SK-MEL-5 (cell line): Measurements from ENCODE around the gene CKM. TPM values are rescaled to one million over a fixed set of nuclear protein-coding genes. Genes with fewer than 3 reads are reported as not detected.
A peak's percentile ranks its signal among the peaks of the same experiment; 100 is the strongest.

ENCODE experiments used
- DNase-seq: peaks from one replicate; pipeline ENCODE4 v3.0.0-alpha.2; 2016; ENCODE audit warnings: low read depth, low spot score
- in situ Hi-C: cut with HindIII; loops from 2 replicates; pipeline ENCODE4 v1.10.0; 2016; ENCODE audit warnings: low sequenced_read_pairs, high pct_unique_total_duplicates, low pct_unique_long_range_greater_than_20kb
- polyA plus RNA-seq, 2 experiments: library from polyadenylated mRNA; depleted of rRNA; stranded (reverse); fragments of >200 nt; gene quantifications; 2 replicates each; pipeline ENCODE4 v1.2.3, GENCODE V29; 2015
- total RNA-seq: library from RNA; depleted of rRNA; stranded (reverse); fragments of >200 nt; shearing (Covaris generic); gene quantifications from 2 replicates; pipeline ENCODE4 v1.2.3, GENCODE V29; 2014; rRNA removed

The CKM gene
- not detected in 2 replicates for total RNA-seq
- polyA plus RNA-seq (2015; cell fraction: cytosol; rRNA removed), result not detected in 2 replicates
- polyA plus RNA-seq (2015; cell fraction: nucleus; rRNA removed), result not detected in 2 replicates

- in situ Hi-C loops, result no loop called here
- no peak for DNase-seq
These were observed at the start of gene CKM for GRCh38 chr19:45322744-45323281. Gene CKM (minus strand): TSS chr19:45322875. CDS start chr19:45319713, 3,162 bp downstream.

DNA sequence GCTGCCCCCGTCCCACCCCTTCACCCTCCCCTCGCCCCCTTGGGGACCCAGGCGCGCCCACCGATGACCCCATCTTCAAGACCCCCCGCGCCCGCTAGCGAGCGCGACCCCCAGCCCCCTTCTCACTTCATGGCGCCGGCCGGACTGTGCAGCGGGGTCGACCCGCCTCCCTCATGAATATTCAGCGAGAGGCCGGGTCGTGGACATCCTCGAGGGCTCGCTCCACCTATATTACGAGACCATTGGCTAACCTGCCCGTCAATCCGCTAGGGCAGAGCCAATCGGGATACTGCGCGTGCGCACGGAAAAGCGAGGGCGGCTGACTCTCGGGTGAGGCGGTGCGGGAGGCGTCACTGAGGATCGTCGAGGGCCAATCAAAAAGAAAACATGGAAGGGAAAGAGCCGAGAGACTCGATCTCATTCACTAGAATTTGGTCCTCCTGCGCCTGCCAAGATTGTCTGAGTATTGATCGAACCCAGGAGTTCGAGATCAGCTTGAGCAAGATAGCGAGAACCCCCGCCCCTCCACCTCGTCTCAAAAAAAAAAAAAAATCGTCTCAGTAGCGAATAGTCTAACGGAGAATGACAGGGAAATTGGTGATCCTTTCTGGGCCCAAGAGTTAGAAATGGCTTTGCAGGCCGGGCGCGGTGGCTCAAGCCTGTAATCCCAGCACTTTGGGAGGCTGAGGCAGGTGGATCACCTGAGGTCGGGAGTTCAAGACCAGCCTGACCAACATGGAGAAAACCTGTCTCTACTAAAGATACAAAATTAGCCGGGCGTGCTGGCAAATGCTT lies 47.9 kb upstream of the CKM start, which contains the start of gene ERCC2:
ERCC2 (minus strand) TSS at position 164 of the 795 bp plus-strand sequence; CDS start at position 131, 33 bp downstream.
- in situ Hi-C loops, result no loop called here
- peak; percentile 97 for DNase-seq

DNA sequence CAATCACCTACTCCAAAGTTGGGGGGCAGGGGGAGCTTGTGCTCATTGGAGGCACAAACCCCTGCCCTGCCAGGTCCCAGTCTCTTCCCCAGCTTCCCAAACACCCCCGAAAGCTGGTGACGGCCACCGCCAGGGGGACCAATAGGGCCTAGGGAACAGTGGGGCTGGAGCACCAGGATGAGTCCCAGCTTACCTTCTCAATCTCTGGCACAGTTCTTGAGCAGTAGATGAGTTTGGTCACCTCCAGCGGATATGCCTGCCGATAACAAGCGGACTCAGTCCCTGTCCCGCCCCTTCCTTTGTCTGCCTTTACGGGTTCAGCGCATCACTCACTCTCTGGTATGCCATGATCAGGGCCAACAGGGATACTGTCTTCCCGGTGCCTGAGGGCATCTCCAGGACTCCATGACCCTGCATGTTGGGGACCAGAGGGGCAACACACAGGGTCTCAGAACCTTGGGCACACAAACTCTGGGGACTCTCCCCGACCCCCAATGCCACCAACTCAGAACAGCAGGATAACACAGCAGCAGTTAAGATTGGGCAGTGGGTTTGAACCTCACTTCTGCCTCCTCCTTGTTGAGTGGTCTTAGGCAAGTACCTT lies 46.2 kb upstream of the CKM start:
- DNase-seq, result no peak
- in situ Hi-C loops, result no loop called here

- in situ Hi-C loops, result no loop called here
These were observed 45.5 kb upstream of the CKM start for GRCh38 chr19:45368127-45368526.

GRCh38 chr19:45364696-45365095 lies 42.0 kb upstream of the CKM start:
- no peak for DNase-seq
- in situ Hi-C loops, result no loop called here

More at GRCh38 chr19:45368127-45368526, 45.5 kb upstream of the CKM start:
- DNase-seq, result no peak

GRCh38 chr19:45363861-45364459 lies 41.3 kb upstream of the CKM start:
- in situ Hi-C loops, result no loop called here
- DNase-seq, result no peak

DNA sequence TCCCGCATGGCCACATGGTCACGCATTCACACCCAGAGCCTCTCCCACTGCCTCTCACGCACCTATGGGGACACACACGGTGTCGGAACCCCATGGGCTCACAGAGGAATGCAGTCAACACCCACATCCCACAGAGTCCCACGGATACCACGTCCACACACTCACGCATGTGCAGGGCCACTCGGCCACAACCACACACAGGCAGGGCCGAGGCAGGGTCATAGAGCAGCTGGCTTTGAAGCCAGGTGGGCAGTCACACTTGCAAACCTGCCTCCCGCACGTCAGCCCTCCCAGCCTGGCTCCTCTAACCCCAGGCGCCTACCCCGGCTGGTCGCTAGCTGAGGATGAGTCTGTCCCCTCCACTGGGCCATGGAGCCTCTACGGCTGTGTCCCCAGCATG lies 39.6 kb upstream of the CKM start:
- in situ Hi-C loops, result no loop called here
- no peak for DNase-seq

GRCh38 chr19:45361608-45362007 lies 38.9 kb upstream of the CKM start:
- DNase-seq, result no peak
- in situ Hi-C loops, result no loop called here

DNA sequence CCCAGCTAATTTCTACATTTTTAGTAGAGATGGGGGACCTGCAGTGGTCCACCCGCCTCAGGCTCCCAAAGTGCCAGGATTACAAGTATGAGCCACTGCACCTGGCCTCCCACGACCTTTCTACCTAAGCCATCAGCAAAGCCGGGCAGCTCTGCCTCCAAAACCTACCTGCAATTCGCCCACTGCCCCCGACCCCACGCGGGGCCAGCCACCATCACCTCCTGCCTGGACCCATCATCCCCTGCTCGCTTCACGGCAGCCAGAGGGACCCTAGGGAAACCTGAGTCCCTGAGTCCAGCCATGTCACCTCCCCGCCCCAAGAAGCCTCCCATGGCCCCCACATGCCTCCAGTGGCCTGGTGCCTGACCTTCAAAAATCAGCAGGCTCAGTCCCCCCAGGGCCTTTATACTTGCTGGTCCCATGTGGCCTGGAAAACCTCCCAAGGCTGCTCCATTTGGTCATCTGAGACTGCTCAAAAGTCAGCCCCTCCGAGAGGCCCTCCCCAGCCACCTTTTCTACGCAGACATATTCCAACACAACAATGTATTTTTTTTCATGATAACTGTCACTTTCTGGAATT lies 35.6 kb upstream of the CKM start:
- no peak for DNase-seq
- in situ Hi-C loops, result no loop called here

GRCh38 chr19:45357445-45357783 lies 34.7 kb upstream of the CKM start:
- DNase-seq, result no peak
- in situ Hi-C loops, result no loop called here

- in situ Hi-C loops, result no loop called here
- DNase-seq, result no peak
These were observed 34.2 kb upstream of the CKM start for GRCh38 chr19:45356760-45357444.

DNA sequence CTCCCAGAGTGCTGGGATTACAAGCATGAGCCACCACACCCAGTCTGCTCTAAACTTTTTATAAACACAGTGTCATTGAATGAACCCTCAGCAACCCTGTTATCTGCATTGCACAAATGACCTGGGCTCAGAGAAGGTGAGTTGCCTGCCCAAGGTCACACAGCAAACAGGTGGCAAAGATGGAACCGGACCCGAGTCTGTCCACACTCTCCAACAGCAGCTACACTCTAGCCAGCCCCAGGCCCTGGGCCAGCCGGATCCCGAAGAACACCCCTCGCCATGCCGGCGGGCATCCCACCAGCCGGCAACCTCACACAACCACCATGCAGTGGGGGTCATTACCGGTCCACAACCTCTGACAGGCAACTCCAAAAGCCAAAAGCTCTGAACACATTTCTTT lies 33.2 kb upstream of the CKM start:
- in situ Hi-C loops, result no loop called here
- no peak for DNase-seq

GRCh38 chr19:45355402-45355801 lies 32.7 kb upstream of the CKM start:
- no peak for DNase-seq
- in situ Hi-C loops, result no loop called here

- DNase-seq, result no peak
- in situ Hi-C loops, result no loop called here
These were observed 31.7 kb upstream of the CKM start for GRCh38 chr19:45354241-45354842.

DNA sequence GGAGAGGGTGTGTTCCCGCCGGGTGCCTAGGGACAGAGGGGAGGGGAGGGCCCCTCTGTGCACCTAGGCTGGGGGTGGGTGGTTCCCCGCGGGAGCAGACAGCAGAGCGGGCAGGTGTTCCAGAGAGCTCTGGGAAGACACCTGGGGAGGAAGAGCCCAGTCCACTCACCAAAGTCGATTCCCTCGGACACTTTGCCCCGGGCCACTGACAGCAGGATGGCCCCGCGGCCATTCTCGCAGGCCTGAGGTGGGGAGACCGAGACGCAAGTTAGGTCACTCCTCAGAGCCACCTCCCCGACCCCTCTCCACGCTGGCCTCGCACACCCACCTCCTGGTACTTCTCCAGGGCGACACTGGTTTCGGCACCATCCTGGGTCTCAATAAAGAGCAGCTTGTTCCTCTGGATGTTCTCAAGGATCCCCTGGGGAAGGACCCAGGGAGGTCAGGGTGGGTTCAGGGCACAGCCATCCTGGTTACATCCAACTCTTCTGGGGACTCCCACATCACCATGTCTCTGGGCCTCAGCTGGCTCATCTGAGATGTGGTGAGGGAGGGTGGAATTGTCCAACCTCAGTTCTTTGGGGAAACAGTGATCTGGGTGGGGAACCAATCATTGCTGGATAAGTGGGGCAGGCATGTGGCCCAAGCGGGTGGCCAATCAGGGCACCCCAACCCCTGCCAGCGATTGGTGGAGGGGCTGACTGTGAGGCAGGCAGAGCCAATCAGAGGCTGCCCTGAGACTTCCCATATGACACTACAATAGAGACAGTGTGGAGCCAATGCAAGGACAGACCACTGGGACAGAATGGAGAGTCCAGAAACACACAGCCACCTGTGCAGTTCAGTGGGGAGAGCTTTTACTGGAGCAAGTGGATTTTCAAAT lies 30.5 kb upstream of the CKM start:
- DNase-seq, result peak; percentile 37
- in situ Hi-C loops, result no loop called here

- in situ Hi-C loops, result no loop called here
- no peak for DNase-seq
These were observed 29.8 kb upstream of the CKM start for GRCh38 chr19:45352471-45352870.
